Stimulated activated CD8-positive, alpha-beta memory T cell treated with anti-CD3 and anti-CD28 coated beads, Interleukin-12 subunit alpha, Interleukin-12 subunit beta, amount 100 ng/mL, for 1 hour (primary cell): ENCODE data around the gene CCL19.

Experiments
- DNase-seq: peaks from one replicate; pipeline ENCODE4 v3.0.0-alpha.2; 2020; ENCODE audit warnings: low read depth

CCL19 gene

GRCh38 chr9:34694811-34695210 is 3.7 kb upstream of the CCL19 start:
- no peak for DNase-seq

DNA sequence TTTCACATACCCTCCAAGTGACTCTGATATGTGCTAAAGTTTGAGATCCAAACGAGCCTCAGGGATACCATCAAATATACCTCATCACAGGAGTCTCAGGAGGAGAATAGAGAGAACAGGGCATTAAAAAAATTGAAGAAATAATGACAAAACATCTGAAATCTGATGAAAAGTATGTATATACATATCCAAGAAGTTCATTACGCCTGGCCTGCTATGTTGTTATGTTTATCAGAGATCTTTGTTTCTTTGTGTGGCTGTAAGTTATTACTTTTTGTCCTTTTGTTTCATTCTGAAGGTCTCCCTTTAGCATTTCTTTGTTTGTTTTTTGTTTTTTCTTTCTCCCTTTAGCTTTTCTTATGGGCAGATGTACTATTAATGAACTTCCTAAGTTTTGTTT is 2.5 kb upstream of the CCL19 start:
- no peak for DNase-seq

DNA sequence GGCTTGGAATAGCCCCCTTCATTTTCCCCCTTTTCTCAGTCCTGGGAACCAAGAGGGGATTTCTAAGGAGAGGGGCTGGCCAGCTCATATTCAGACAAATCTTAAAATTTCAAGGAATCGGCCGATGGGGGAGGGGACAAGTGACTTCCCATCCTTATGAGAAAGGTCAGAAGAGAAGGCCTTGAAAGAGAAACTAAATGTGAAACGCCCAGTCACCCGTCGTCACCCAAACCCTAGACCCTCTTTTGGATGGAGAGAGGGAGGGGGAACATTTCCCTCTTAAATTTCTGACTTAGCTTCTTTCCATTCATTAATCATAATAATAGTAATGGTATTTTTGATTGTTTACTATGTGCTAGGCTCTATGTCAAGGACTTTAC is 850 bp upstream of the CCL19 start:
- DNase-seq: no peak

- DNase-seq: no peak
Measured at GRCh38 chr9:34689512-34689911, 1.6 kb downstream of the CCL19 start.

DNA sequence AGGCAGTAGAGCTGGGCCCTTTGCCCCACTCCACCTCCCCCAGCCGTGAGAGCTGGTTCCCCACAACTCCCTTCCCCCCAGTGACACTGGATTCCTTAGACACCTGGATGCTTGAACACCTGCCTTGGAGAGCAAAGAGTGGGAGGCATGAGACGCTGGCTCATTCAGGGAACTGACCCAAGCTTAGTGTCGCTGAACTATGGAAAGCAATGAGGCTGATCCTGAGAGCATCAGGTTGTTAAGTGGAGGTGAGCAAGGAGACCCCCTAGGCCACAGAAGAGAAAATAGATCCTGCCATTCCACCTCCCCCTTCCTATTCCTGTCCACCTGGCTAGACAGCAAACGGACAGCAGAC is 2.0 kb downstream of the CCL19 start:
- DNase-seq: no peak

- no peak for DNase-seq
Measured at GRCh38 chr9:34688329-34689115, 2.6 kb downstream of the CCL19 start.

- DNase-seq: no peak
Measured at GRCh38 chr9:34687276-34688030, 3.6 kb downstream of the CCL19 start.

- no peak for DNase-seq
Measured at GRCh38 chr9:34686732-34687131, 4.3 kb downstream of the CCL19 start.

DNA sequence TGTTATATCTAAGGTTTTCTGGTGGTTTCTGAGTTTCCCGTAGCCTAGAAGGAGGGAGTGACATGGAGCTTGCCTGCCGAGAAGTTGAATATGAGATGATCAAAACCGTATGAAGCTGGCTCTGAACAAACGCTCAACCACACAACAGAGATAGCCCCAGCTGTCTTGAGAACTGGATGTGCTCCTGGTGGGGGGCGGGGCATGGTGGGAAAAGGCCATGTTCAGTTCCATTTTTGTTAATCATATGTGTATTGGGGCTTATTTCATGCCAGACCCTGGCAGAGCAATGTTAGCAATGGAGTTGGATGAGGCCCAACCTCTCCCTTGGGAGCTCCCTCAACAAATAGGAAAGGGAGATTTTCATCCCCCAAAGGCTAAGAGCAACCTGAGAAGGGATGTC is 4.8 kb downstream of the CCL19 start:
- DNase-seq: no peak

DNA sequence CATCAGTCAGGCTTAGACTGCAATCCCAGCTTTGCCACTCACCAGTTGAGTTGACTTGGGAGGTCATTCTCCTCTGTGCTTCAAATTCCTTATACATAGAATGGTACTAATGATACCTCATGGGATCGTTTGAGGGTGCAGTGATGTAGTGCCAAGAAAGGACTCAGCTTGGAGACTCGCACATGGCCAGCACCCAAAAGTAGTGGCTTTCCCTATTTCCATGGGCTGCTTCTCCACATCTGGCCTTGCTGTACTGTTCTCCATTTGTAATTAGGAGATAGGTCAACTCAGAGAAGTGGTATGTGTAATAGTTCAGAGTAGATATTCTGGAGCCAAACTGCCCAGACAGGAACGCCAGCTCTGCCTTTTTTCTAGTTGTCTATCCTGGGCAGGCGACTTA is 5.5 kb downstream of the CCL19 start:
- no peak for DNase-seq

- no peak for DNase-seq
Measured at GRCh38 chr9:34684816-34685215, 6.3 kb downstream of the CCL19 start.

DNA sequence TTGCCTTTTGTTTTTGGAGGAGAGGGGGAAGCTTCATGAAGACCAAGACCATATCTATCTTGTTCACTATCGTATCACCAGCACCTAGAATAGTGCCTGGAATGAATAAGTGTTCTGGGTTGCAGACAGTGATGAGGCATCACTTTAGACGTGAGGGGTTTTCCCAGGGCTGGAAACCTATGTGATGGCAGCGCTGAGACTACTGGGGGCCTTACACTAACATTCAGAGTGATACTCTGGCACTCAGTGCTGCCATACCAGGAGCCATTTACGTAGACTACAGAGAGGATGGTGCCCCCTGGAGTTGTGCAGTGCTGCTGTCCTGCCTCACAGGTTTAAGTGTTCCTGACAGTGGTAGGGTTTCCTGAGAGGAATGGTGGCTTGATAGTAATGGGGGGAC is 6.9 kb downstream of the CCL19 start:
- DNase-seq: no peak

- DNase-seq: no peak
Measured at GRCh38 chr9:34675869-34676268, 15.2 kb downstream of the CCL19 start.

DNA sequence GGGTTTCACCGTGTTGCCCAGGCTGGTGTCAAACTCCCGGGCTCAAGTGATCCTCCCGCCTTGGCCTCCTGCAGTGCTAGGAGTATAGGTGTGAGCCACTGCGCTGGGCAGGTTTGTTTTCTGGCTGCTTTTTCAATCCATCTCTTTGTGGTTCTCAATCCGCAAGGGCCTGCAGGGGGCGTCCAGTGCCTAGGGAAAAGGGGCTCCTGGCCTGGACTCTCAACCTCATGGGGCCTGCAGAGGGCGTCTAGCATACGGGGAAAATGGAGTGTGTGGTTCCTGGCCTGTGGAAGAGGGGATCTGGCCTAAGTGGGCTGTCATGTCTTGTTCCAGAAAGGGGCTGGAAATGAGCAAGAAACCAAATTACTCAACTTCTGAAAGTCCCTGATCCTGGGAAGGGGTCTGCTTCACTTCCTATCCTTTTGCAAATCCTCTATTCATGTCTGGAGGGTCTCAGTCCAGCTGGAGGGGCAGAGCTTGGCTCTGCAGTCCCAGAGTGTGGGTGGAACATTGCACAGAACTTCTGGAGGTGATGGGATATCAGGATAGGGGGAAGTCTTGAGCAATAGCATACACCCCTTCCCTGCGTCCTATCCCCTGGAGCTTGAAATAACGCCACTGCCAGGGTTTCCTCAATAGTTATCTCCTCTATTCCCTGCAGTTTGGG is 15.9 kb downstream of the CCL19 start:
- DNase-seq: peak; percentile 38

GRCh38 chr9:34674440-34674839 is 16.6 kb downstream of the CCL19 start:
- DNase-seq: no peak

DNA sequence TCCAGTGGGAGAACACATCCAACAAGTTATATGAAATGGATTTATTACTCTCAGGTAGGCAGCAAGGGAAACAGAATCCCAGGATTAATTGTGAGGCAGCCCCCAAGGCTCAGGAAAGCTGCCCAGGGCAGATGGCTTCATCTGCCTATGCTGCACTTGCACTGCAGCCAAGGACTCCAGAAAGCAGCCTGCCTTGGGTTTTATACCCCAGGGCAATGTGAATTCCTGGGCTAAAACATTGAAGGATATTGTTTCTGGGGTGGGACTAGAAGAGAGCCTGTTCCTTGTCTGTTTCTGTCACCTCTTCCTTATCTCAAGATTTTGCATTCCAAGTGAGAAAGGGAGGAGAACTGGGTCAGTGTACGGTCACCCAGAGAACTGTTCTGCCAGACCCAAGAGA is 19.8 kb downstream of the CCL19 start:
- no peak for DNase-seq

DNA sequence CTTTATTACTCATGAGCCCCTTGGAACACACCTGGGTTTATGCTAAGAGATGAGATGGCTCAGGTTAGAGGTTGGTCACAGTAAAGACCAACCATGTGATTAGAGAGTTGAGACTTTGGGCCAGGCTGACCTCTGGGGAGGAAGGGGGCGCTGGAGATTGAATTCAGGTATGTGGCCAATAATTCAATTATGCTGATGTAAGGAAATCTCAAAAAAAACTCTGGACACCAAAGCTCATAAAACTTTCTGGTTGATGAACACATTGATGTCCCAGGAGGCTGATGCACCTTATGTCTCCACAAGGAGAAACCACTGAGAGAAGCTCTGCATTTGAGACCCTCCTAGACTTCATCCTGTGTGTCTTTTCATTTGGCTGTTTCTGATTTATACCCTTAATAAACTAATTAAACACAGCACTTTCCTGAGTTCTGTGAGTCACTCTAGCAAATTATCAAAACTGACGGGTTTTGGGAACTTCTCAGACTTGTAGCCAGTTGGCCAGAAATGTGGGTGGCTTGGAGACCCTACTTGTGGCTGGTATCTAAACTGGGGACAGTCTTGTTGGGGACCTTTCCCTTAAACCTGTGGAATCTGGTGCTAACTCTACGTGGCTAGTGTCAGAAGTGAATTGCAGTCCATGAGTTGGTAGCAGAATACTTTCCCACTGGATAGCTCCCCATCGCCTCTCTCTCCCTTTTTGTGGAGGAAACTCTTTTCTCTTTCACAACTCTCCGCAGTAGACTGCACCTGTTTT is 21.1 kb downstream of the CCL19 start:
- DNase-seq: no peak

DNA sequence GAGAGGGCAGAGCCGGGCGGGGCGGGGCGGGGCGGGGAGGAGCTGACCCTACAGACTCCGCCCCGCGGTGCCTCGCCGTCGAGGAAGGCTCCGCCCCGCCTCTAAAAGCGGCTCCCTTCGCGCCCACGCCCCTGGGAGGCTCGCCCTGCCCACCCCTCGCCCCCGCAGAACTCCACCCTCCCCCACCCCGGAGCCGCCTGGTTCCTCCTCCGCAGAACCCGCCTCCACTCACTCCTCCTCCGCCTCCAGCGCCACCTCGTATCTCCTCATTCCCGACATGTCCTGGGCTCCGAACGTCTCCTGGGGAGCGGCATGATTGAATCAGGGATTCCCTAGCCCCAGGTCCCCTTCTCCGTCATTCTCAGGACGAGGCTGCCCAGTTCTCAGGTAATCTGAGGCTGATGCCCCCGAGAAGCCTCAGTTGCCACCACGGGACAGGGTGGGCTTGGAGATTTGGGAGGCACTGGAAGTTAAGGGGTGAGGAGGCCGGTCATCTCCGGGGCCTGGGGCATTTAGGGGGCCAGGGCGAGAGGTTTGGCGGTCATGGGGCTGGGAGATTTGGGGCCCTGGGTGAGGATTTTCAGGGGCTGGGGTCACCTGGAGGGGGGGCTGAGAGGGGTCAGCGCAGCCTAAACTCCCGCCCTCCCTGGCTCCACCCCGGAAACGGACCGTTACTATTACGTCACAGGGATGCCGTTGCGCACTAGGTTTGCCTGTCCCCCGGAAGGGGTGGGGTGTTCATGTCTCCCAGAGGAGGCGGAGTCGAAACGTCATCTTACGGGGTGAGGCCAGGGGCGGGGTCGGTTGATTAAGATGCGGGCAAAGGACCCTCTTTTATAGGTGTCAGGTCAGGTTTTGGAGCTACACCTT is 25.5 kb downstream of the CCL19 start:
- peak; percentile 86 for DNase-seq

- no peak for DNase-seq
Measured at GRCh38 chr9:34665067-34665380, 26.1 kb downstream of the CCL19 start.

- peak; percentile 56 for DNase-seq
Measured at GRCh38 chr9:34664281-34665066, 26.6 kb downstream of the CCL19 start.

GRCh38 chr9:34663303-34663605 is 27.8 kb downstream of the CCL19 start:
- no peak for DNase-seq
